HG03060 (cell line): ENCODE results near the gene MACROD2.
"Not testable (repeated sequence)": the region's sequence is repeated elsewhere in the genome, so short reads cannot be mapped to it uniquely, and the experiment has no call there.

Source experiments
- ATAC-seq: cut with Tn5 transposase; IDR thresholded peaks from one replicate; pipeline ENCODE4 v1.9.1; 2021; ENCODE audit warnings: low read depth, moderate number of reproducible peaks; ENCODE audit not compliant: unreplicated experiment

Gene MACROD2

GRCh38 chr20:15162079-15162647 is 1166.8 kb downstream of the MACROD2 start:
- no peak for ATAC-seq

- no peak for ATAC-seq
Measured at GRCh38 chr20:15163632-15164031, 1168.3 kb downstream of the MACROD2 start.

- no peak for ATAC-seq
Measured at GRCh38 chr20:15164726-15165125, 1169.4 kb downstream of the MACROD2 start.

DNA sequence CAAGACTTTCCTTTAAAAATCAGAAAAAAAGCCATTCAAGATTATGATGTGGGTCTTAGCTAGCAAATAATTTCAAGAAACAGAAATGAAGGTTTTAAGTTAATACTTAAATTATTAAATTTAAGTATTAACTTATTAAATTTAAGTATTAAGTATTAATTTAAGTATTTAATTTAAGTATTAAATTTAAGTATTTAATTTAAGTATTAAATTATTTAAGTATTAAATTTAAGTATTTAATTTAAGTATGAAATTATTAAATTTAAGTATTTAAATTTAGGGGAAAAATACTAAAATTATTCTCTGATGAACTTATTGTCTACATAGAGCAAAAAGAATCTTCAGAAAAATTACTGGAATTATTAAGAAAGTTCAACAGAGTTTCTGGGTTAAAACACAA is 1171.4 kb downstream of the MACROD2 start:
- no peak for ATAC-seq

- no peak for ATAC-seq
Measured at GRCh38 chr20:15171016-15171415, 1175.7 kb downstream of the MACROD2 start.

DNA sequence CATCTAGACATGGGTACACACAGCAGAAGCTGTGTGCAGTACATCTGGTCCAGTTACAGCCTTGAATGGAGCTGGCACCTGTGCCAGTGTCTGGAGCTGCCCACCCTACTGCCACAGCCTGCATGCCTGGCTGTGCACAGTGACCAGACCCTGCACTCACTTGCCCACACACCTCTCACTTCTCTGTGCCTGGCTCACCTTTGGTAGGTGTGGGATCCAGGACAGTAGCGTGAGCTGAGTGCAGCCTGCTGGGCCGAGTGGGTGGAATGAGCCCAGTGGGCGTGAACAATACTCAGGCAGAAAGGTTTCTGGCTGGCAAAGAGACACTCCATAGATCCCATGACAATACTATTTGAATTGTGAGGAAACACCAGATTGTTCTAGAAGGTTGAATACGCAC is 1181.6 kb downstream of the MACROD2 start:
- no peak for ATAC-seq

DNA sequence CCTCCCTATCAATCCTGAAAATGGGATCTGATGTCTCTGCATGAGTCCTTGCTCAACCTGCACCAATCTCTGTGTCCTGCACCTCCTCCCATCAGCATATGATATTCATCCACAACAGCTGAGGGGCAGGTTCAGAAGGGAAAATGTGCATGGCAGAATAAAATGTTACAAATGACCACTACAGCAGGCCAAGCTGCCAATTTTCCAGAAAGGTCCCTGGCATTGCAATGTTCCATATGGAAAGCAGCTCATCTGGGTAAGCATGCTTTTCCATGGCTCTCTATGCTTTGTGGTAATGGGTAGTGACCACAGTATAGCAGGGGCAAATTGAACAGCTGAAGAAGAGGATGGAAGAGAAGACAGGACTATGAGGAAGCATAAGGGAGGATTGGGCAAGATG is 1183.3 kb downstream of the MACROD2 start:
- no peak for ATAC-seq

- ATAC-seq: no peak
Measured at GRCh38 chr20:15179381-15179780, 1184.1 kb downstream of the MACROD2 start.

- no peak for ATAC-seq
Measured at GRCh38 chr20:15179781-15180180, 1184.5 kb downstream of the MACROD2 start.

DNA sequence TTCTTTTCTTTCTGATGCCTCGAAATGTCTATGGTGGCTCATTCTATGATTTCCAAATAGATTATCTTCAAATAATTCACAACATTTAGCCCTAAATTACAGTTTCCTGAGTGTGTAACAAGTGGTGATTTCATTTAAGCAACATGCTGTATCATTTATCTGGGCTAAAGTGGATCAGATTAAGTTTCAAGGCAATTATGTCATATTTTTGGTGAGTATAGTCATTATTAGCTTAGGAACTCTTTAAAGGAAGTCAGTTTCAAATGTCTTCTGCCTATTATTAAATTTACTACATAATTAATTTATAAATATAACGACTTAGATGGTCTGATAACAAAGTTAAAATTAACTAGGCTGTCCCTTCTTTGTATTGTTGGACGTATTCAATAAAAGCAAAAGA is 1190.0 kb downstream of the MACROD2 start:
- no peak for ATAC-seq

DNA sequence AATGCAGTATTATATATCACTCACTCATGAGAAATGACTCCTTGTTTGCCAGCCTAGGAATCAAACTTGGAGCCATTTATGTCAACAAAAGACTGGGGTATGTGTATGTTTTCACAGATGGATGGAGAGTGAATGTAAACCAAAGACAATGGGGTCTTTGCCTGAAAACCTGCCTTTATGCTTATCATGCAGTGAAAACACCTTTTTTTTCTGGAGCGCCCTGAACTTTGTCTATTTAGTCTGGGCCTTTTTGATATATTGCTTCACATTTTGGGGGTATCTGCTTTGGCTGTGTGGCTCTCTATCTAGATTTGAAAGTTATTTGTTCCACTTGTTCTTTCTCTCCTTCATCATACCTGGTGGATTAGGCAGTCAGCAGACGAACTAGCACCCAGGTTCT is 1190.6 kb downstream of the MACROD2 start:
- ATAC-seq: no peak

- ATAC-seq: no peak
Measured at GRCh38 chr20:15187612-15188011, 1192.3 kb downstream of the MACROD2 start.

DNA sequence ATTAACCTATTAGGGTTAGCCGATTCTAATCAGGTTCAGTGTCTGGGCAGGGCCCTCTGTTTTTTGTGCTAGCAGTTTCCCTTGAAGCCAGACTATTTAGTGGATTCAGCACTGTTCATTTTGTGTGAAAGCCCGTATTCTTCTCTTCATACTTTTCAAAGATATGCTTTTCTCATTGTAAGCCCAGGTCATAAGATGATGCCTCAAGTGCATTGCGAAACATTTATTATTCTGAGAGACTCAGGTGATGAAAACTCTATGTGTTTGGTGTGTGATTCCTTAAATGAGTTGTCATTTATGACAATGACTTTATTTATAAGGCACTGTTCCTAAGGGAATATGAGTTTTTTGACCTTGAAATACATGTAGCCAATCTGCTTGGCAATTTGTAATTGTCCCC is 1193.1 kb downstream of the MACROD2 start:
- no peak for ATAC-seq

DNA sequence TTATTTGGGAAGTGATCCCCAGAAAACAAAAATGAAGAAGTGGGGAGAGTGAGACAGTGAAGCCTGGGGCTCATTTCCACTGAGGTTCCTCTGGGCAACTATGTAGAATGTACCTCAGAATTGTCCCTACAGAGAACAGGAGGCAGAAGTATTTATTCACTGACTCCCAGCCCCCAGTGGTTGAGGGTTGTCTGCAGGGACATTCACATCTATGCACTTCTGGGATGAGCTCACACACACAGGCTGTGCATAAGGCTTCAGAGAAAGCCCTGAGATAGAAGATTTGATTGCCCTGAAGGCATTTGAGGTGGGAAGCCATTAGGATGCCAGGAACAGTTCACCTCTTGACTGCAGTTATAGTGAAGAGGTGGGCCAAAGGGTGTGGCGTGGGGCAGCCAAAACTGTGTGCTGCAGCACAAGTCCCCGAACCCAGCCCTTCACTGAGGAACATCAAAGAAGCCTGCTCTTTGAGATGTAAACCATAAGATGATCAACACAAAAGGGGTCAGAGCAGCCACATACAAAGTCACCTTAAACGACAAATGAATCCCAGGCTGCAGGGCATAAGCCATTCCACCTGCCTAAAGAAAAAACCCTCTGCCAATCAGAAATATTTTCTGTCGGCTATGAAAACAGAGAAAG is 1195.9 kb downstream of the MACROD2 start:
- ATAC-seq: no peak

DNA sequence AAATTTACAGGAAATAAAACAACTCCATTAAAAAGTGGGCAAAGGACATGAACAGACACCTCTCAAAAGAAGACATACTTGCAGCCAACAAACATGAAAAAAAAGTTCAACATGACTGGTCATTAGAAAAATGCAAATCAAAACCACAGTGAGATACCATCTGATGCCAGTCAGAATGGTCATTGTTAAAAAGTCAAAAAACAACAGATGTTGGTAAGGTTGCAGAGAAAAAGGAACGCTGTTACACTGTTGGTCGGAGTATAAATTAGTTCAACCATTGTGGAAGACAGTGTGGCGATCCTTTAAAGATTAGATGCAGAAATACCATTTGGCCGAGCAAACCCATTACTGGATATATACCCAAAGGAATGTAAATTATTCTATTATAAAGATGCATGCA is 1200.1 kb downstream of the MACROD2 start:
- ATAC-seq: no peak

DNA sequence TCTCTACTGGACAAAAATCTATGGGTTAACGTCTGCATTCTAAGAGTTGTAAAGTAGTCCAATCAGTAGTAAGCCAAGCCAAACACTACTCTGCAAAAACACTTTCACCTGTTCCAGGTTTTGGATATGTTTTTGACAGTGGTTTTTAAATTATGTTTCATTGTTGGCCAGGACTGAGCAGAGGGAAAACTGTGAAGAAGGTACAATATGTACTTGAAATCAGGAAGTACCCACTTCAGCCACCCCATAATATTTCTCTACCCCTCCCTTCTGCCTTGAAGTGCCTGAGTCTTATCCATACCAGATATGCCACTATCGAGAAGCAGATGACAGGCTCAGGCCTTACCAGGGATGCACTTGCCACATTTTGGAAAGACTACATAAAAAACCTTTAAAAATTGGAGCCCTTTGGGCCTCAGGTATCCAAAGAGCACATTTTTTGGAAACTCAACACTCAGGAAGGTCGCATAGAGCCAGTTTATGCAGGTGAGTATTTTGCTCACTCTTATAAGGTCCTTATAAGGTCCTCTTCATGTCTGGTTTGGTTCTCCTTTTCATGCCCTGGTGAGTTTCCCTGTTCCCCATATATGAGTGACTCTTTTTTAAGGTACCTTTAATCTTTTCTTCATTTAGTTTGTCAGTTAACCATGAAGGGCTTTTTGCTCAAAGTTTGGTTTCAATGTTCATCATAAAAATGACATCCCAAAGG is 1201.4 kb downstream of the MACROD2 start:
- ATAC-seq: no peak

GRCh38 chr20:15198017-15198416 is 1202.7 kb downstream of the MACROD2 start:
- not testable (repeated sequence) for ATAC-seq

- peak; percentile 8 for ATAC-seq
Measured at GRCh38 chr20:15199698-15200097, 1204.4 kb downstream of the MACROD2 start.

- ATAC-seq: peak; percentile 83
Measured at GRCh38 chr20:15200147-15200565, 1204.8 kb downstream of the MACROD2 start.

- ATAC-seq: no peak
Measured at GRCh38 chr20:15201602-15202001, 1206.3 kb downstream of the MACROD2 start.

GRCh38 chr20:15204234-15204633 is 1208.9 kb downstream of the MACROD2 start:
- no peak for ATAC-seq

DNA sequence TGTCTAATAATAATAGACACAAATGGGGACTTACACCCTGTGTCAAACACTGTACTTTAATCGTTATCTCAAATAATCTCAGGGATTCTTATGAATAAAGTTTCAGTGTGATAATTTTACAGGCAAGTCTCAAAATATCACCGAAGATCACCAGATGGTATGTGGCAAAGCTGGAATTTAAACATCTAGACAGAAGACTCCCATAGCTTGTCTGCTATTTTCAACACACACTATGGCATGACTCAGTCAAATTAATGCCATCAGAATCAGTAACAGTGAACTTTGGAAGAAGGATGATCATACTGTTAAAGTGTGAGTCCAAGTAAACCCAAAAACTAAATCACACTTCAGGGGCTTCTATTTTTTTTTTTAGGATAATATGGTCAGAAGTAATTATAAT is 1209.7 kb downstream of the MACROD2 start:
- no peak for ATAC-seq
